HTR-8/SVneo (cell line): Measurements from ENCODE around the gene TMEM123.
A peak's percentile ranks its signal among the peaks of the same experiment; 100 is the strongest.

Experiments
- DNase-seq: peaks from one replicate; pipeline ENCODE4 v3.0.0; 2011; ENCODE audit warnings: low spot score, mixed read lengths; ENCODE audit not compliant: insufficient read length
- FAIRE-seq: peaks from 2 replicates; lab custom pipeline; 2011; peaks lifted over from hg19 to GRCh38; lab: Jason Lieb, UNC

The TMEM123 gene

DNA sequence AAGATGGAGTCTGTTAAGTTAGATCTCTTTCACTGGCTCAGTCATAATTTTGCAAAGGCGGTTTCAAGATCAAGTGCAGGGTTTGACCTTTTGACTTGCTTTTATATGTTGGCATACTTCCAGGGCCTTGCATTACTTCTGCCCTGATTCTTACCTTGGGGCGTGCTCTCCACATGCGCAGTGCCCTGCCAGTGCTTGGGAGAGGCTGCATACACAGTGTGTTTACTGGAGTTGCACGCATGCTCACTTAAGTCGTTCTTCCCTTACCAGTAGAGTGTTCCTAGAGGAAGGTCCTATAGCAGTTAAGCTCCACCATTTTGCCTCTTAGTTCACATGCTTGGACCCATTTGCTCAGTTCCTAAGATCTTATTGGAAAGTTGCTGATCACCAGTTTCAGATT lies 21.0 kb upstream of the TMEM123 start:
- DNase-seq (no peak), FAIRE-seq (peak; percentile 78)

- FAIRE-seq (peak; percentile 36), DNase-seq (no peak)
These were observed 19.6 kb upstream of the TMEM123 start for GRCh38 chr11:102472127-102472526.

- DNase-seq (no peak), FAIRE-seq (peak; percentile 31)
These were observed 18.9 kb upstream of the TMEM123 start for GRCh38 chr11:102471474-102471873.

DNA sequence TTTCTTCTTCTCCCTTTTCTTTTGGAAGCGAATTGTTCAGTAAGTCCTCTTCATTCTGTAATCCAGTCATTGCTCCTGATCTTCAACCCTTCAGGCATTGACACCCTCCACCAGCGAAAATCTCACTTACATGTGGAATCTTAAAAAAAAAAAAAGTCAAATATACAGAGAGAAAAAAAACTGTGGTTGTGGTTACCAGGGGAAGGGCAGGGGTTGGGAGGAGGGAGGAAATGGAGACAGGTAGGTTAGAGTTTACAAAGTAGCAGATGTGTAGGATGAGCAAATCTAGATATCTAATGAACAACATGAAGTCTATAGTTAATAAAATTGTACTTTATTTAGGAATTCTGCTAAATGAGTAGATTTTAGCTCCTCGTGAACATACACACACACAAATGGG lies 17.7 kb upstream of the TMEM123 start:
- DNase-seq (no peak), FAIRE-seq (no peak)

- FAIRE-seq = peak; percentile 40
- DNase-seq = no peak
These were observed 16.7 kb upstream of the TMEM123 start for GRCh38 chr11:102469196-102469821.

DNA sequence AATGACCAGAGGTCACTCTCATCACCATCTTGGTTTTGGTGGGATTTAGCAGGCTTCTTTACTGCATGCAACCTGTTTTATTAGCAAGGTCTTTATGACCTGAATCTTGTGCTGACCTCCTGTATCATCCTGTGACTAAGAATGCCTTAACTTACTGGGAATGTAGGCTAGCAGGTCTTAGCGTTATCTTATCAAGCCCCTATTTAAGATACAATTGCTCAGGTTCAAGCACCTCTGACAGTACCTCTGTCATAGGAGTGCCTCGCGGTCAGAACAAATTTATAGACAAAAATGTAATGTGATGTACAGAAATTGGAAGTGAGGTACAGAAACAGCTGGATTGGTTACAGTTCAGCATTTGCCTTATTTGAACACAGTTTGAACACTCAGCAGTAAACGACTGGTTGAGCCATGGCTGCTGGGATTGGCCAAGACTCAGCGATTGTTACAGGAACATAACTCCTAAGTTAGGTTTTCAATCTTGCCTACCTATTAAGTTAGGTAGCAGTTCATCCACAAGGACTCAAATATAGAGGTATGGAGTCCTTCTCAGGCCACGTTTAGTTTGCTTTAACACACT lies 16.1 kb upstream of the TMEM123 start:
- DNase-seq (no peak), FAIRE-seq (peak; percentile 60)

GRCh38 chr11:102467853-102468580 lies 15.5 kb upstream of the TMEM123 start:
- no peak for FAIRE-seq

DNA sequence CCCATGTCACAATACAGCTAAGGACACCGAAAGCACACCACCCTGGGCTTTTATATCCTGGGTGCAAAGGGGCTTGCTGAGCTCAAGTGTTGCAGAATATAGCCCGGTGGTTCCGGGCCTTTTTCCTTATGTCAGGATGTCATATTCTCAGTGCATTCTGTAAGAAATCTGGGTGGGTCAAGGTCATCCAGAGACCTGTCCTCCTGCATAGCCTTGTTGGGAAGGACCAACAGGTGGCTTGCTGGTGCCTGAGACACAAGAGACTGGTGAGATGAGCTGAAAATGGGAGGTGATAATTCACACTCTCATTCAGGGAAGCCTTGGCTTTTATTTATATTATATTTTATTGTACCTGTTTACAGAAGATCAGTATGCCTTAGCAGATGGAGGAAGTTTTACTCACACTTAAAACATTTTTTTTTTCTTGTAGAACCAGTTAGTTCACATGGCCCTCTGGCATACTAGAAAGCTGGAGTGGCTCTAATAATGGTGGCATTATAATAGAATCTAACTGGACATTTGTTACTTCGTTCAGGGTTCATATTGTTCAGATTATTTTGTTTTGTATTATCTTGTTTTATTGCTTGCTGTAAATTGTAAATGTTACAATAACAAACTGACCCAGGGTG lies 14.6 kb upstream of the TMEM123 start:
- no peak for DNase-seq
- FAIRE-seq = no peak

More at GRCh38 chr11:102467853-102468580, 15.5 kb upstream of the TMEM123 start:
- DNase-seq = no peak

GRCh38 chr11:102465696-102466095 lies 13.1 kb upstream of the TMEM123 start:
- FAIRE-seq (peak; percentile 72), DNase-seq (no peak)

- no peak for DNase-seq
- FAIRE-seq = no peak
These were observed 12.4 kb upstream of the TMEM123 start for GRCh38 chr11:102464859-102465500.

DNA sequence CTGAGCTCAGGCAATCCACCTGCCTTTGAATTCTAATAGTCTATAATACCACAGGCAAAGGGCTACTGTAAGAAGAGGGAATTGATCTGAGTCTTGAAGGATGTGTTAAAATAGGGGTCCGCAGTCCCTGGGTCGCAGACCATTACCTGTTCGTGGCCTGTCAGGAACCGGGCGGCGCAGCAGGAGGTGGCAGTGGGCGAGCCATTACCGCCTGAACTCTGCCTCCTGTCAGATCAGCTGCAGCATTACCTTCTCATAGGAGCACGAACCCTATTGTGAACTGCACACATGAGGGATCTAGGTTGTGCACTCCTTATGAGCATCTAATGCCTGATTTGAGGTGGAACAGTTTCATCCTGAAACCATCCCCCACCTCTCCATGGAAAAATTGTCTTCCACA lies 11.5 kb upstream of the TMEM123 start:
- FAIRE-seq (no peak), DNase-seq (no peak)

DNA sequence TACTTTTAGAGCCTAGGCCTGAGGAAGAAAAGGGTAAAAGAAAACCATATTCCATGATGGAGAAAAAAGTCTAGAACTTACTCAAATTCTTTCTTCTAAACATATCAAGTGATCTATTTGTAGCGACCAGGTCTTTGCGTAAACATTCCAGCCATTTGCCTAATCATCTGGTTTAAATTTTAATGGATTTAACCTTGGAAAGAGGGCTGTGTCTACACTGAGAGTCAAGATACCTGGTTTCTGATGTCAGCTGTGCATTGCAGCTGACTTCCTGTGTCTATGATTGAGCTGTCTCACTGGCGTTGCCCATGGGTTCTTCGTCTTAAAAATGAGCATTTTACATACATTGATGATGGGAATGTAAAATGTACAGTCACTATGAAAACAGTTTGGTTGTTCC lies 10.0 kb upstream of the TMEM123 start:
- DNase-seq (no peak), FAIRE-seq (no peak)

DNA sequence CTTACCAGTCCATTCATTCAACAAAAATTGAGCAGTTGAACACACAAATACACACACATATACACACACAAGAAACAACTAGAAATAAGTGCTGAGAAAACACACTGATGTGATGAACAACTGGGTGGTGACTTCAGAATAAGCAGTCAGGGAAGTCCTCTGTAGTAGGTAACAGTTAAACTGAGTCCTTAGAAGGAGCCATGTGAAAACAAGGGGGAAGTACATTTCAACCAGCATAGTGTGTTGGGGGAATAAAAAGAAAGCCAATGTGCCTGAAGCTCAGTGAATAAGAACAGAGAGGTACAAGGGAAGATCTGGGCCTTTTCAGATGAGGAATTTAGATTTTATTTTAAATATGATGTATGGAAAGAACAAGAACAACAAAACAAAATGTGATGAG lies 6.8 kb upstream of the TMEM123 start:
- FAIRE-seq (peak; percentile 48), DNase-seq (no peak)

GRCh38 chr11:102458548-102458947 lies 6.0 kb upstream of the TMEM123 start:
- DNase-seq (no peak), FAIRE-seq (no peak)

DNA sequence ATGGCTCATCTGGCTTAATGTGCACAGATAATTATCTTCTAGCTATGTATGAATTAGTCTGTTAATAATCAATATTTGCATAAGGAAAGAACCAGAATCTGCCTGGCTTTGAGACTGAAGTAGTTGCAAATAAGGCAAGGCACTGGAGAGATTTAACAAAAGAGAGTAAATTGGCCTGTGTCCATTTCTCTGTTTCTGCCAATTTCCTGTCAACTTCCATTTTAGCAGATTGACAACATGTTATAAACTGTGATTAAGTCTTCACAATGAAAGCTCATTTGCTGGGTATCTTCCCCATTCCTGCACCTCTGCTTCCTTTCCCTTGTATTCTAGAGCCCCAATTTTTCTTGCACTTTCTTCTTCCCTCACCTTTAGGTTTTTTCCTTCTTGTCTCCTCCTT lies 5.3 kb upstream of the TMEM123 start:
- no peak for FAIRE-seq

GRCh38 chr11:102457056-102457677 lies 4.6 kb upstream of the TMEM123 start:
- FAIRE-seq (peak; percentile 16), DNase-seq (no peak)

More for the DNA sequence above, 5.3 kb upstream of the TMEM123 start:
- DNase-seq = no peak

DNA sequence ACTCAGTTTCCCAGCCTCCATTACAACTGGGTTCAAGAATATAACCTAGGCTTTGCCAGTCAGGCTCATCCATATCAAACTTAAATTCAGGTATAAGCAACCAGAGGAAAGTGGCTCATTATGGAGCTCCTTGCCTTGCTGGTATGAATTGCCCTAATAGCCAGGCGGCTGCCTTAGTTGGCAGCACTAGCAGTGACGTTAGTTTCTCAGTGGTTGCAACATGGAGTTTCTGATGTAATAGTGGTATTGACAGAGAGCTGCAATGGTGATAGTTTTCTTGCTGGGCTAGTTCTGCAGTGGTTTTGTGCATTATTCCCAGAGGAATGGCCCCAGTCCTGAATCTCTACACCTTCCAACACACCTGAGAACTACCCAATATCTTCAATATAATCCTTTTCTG lies 3.8 kb upstream of the TMEM123 start:
- no peak for FAIRE-seq
- no peak for DNase-seq

- DNase-seq (no peak), FAIRE-seq (no peak)
These were observed 1.4 kb upstream of the TMEM123 start for GRCh38 chr11:102453921-102454320.

DNA sequence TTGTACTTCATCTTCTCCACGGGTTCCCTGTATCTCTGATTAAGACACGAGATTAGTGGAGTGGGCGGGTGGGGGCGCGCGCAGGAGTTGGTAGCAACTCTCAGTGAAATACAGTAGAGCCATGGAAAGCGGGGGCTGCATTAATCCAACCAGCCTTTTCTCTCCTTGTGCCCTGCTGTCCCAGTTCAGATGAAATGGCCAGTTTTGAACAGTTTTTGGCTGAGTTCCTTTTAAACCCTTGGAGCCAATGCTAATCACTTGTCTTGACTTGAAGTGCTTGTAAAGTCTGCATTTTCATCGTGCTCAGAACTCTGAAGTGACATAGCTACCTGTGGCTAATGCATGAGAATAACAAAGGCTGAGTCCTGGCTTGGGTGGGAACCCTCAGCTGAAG lies 734 bp upstream of the TMEM123 start:
- no peak for DNase-seq

More for the DNA sequence above, 734 bp upstream of the TMEM123 start:
- no peak for FAIRE-seq
